NK-92 (cell line): ENCODE data around the gene XIAP.
"Not testable (repeated sequence)": the region's sequence is repeated elsewhere in the genome, so short reads cannot be mapped to it uniquely, and the experiment has no call there.

ENCODE experiments used
- DNase-seq: peaks from one replicate; lab custom pipeline; 2025; ENCODE audit not compliant: unreplicated experiment; lab: John Stamatoyannopoulos, UW

The XIAP gene

GRCh38 chrX:123859846-123860838 lies at the start of gene XIAP:
XIAP (plus strand) TSS chrX:123860053; CDS start chrX:123885663, 25,610 bp downstream.
- no peak for DNase-seq

GRCh38 chrX:123814343-123814742 lies 45.5 kb upstream of the XIAP start:
- no peak for DNase-seq

- not testable (repeated sequence) for DNase-seq
Measured at GRCh38 chrX:123814934-123815394, 44.9 kb upstream of the XIAP start.

GRCh38 chrX:123817288-123817894 lies 42.5 kb upstream of the XIAP start:
- DNase-seq, result no peak

- DNase-seq, result no peak
Measured at GRCh38 chrX:123818243-123818642, 41.6 kb upstream of the XIAP start.

- DNase-seq, result no peak
Measured at GRCh38 chrX:123822965-123823364, 36.9 kb upstream of the XIAP start.

- no peak for DNase-seq
Measured at GRCh38 chrX:123830309-123830708, 29.5 kb upstream of the XIAP start.

GRCh38 chrX:123833387-123833786 lies 26.5 kb upstream of the XIAP start:
- no peak for DNase-seq

- DNase-seq, result no peak
Measured at GRCh38 chrX:123834116-123834515, 25.7 kb upstream of the XIAP start.

- no peak for DNase-seq
Measured at GRCh38 chrX:123835661-123836371, 24.0 kb upstream of the XIAP start.

- DNase-seq, result not testable (repeated sequence)
Measured at GRCh38 chrX:123845129-123845528, 14.7 kb upstream of the XIAP start.

- DNase-seq, result no peak
Measured at GRCh38 chrX:123846577-123847038, 13.2 kb upstream of the XIAP start.

- DNase-seq, result no peak
Measured at GRCh38 chrX:123847056-123847455, 12.8 kb upstream of the XIAP start.

- no peak for DNase-seq
Measured at GRCh38 chrX:123849096-123849495, 10.8 kb upstream of the XIAP start.

- DNase-seq, result not testable (repeated sequence)
Measured at GRCh38 chrX:123849906-123850305, 9.9 kb upstream of the XIAP start.

GRCh38 chrX:123851079-123851478 lies 8.8 kb upstream of the XIAP start:
- DNase-seq, result no peak

GRCh38 chrX:123854329-123854728 lies 5.5 kb upstream of the XIAP start:
- DNase-seq, result no peak

- DNase-seq, result no peak
Measured at GRCh38 chrX:123859409-123859845, 426 bp upstream of the XIAP start.

GRCh38 chrX:123860983-123861382 lies 1.1 kb downstream of the XIAP start:
- no peak for DNase-seq

- no peak for DNase-seq
Measured at GRCh38 chrX:123869488-123869887, 9.6 kb downstream of the XIAP start.

GRCh38 chrX:123871309-123871708 lies 11.5 kb downstream of the XIAP start:
- no peak for DNase-seq
